ENCODE measurements around the gene OR4M2.
"Not testable (repeated sequence)": the region's sequence is repeated elsewhere in the genome, so short reads cannot be mapped to it uniquely, and the experiment has no call there.

The OR4M2 gene, protein sequence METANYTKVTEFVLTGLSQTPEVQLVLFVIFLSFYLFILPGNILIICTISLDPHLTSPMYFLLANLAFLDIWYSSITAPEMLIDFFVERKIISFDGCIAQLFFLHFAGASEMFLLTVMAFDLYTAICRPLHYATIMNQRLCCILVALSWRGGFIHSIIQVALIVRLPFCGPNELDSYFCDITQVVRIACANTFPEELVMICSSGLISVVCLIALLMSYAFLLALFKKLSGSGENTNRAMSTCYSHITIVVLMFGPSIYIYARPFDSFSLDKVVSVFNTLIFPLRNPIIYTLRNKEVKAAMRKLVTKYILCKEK

DNA sequence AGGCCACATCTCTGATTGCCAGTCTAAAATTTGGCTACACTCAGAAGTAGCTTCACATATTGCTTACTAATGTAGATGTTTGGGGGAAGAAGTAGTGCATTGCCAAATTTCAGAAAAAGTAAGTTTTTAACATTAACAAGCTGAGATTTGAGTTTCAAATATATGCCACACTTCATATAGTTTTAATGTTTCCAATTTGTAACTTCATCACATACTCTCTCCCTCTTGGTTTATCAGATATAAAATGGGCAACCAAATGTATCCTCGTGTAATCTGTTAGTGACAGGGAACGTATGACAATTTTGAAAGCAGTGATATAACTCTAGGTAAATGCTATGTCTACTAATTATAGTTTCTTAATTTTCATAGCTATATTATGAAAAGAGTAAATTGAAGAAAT is at the start of gene OR4M2:
OR4M2 (plus strand) TSS at position 301 of the 400 bp plus-strand sequence; CDS start at position 399, 98 bp downstream.
- DNase-seq, result not testable (repeated sequence)

DNA sequence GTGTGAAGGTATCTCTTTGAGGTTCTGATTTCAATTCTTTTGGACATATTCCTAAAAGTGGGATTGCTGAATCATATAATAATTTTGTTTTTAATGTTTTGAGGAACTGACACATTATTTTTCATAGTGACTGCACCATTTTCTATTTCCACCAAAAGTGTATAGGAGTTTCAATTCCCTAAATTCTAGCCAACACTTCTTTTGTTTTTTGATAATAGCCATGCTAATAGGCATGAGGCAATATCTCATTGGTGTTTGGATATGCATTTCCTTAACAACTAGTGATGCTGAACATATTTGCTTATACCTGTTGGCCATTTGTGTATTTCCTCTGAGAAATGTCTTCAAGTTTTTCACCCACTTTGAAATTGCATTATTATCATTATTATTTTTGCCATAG is 11.1 kb upstream of the OR4M2 start:
- DNase-seq, result not testable (repeated sequence)

DNA sequence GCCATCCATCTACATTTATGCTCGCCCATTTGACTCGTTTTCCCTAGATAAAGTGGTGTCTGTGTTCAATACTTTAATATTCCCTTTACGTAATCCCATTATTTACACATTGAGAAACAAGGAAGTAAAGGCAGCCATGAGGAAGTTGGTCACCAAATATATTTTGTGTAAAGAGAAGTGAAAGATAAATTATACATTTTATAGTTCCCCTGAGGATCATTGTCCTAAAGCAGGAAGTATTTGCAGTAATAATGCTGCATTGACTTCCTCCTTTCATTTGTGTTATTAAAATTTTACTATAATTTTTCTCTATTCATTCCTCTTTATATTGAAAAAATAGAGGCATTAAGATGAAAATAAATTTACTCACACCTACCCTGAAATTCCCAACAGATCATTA is 1.1 kb downstream of the OR4M2 start:
- DNase-seq, result not testable (repeated sequence)

DNA sequence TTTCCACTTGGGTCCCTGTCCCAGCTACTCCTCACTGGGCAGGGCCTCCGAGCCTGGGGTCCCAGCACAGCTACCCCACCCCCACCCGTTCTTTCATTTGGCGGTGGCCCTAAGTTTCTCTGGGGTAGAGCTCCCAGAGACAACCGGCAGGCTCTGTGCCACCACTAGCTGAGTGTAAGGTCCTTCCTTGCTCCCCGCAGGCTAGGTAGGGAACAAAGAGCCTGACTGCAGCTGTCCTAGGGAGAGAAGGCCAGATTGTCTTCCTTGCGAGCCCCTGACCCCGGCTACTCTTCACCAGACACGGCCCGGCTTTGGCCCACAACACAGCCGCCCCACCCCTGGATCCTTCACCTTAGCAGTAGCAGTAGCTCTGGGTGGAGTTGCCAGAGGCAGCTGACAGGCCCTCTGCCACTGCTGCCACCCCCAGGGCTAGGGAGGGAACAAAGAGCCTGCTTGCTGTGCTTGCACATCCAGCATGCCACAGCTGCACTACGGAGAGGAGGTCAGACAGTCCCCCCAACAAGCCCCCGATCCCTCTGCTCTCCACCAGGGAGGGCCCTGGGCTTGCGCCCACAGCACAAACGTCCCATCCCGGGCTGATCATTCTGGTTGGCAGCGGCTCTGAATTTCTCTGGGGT is 18.4 kb downstream of the OR4M2 start:
- not testable (repeated sequence) for DNase-seq

DNA sequence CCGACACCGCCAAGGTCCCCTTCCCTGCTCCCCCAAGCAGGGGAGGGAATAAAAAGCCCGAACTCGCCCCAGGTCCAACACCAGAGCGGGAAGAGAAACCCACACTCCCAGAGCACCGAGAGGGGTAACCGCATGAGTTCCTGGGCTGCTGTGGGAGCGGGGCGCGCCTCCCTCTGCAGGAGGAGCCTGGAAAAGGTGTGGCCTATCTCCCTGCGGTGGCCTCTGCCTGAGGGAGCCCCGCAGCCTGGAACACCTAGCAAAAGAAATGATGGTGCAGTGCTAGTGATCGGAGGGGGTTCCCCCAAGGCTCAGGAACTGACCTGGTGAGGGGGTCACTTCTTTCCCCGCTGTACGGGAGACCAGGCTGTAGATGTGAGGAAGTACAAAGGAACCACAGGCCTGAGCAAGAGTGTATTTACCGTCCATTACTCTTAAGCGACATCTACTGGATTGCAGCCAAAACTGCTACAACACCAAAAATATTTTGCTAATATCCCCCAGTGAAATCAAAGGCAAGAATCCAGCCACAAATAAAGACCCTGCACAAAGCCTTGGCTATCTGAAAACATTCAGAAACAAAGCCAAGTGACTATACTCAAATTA is 19.1 kb downstream of the OR4M2 start:
- DNase-seq, result not testable (repeated sequence)

DNA sequence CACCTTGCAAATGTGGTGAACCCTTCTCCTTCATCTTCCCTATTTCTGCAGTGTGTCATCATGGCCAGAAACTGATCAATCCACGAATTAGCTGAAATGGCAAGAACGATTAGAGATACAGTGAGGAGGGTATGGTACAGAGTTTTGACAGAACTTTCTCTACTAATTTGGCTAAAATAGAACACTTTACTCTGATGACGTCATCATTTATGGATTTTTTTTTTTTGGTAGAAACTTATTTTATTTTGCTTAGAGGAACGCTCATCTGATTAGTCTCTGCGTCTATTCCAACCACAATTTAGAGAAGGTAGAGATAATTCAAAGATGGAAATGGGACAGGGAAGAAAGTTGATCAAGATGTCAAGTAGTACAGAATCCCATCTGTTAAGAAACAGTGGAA is 41.7 kb downstream of the OR4M2 start:
- not testable (repeated sequence) for DNase-seq

Measured in stimulated activated CD4-positive, alpha-beta T cell treated with anti-CD3 and anti-CD28 coated beads, Interleukin-2, amount 100 ng/mL, for 48 hours (primary cell).